Measurements from ENCODE around the gene TGM1.
"Not testable (repeated sequence)": the region's sequence is repeated elsewhere in the genome, so short reads cannot be mapped to it uniquely, and the experiment has no call there.

Gene TGM1

GRCh38 chr14:24206260-24207103, 56.5 kb downstream of the TGM1 start:
- no peaks in the 10 kb centered on the region for H3K9me2 ChIP-seq (replicated peaks; ENCODE audit: insufficient read depth, low read length)
- TF ChIP-seq EZH2phosphoT487 (IDR thresholded peaks at IDR 0.05; ENCODE audit: low read length), result no peak
- TF ChIP-seq, protein P1, sequence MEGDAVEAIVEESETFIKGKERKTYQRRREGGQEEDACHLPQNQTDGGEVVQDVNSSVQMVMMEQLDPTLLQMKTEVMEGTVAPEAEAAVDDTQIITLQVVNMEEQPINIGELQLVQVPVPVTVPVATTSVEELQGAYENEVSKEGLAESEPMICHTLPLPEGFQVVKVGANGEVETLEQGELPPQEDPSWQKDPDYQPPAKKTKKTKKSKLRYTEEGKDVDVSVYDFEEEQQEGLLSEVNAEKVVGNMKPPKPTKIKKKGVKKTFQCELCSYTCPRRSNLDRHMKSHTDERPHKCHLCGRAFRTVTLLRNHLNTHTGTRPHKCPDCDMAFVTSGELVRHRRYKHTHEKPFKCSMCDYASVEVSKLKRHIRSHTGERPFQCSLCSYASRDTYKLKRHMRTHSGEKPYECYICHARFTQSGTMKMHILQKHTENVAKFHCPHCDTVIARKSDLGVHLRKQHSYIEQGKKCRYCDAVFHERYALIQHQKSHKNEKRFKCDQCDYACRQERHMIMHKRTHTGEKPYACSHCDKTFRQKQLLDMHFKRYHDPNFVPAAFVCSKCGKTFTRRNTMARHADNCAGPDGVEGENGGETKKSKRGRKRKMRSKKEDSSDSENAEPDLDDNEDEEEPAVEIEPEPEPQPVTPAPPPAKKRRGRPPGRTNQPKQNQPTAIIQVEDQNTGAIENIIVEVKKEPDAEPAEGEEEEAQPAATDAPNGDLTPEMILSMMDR (IDR thresholded peaks at IDR 0.05; ENCODE audit: low read length), result no peak
- TF ChIP-seq EZH2 (optimal IDR thresholded peaks at IDR 0.05; ENCODE audit: low read depth, low read length), result no peak
- no peak overlapping the region for H2AFZ ChIP-seq (ENCODE audit: low read length)
- H3K9ac ChIP-seq (ENCODE audit: low read length), result no peak overlapping the region
- H3K36me3 ChIP-seq (replicated peaks; ENCODE audit: insufficient read depth, low read length), result no peaks in the 10 kb centered on the region
- H3K4me3 ChIP-seq (ENCODE audit: low read length), result no peak overlapping the region
- DNase-seq, result no peak
- H3K79me2 ChIP-seq (ENCODE audit: low read length), result peaks cover 3% of the 10 kb centered on the region
- no peaks in the 10 kb centered on the region for H4K20me1 ChIP-seq (ENCODE audit: insufficient read depth, low read length)
- no peaks in the 10 kb centered on the region for H3K4me1 ChIP-seq (ENCODE audit: low read length)
- H3K9me3 ChIP-seq (replicated peaks; ENCODE audit: insufficient read depth, low read length), result no peaks in the 10 kb centered on the region
- H3K27ac ChIP-seq (ENCODE audit: low read length), result no peak overlapping the region
- no peaks in the 10 kb centered on the region for H3K27me3 ChIP-seq (replicated peaks; ENCODE audit: insufficient read depth, low read length)
- H3K4me2 ChIP-seq (ENCODE audit: low read depth, low read length), result no peak overlapping the region
- H3F3A ChIP-seq (ENCODE audit: insufficient read depth, low read length), result no peaks in the 10 kb centered on the region

GRCh38 chr14:24204163-24205146, 58.5 kb downstream of the TGM1 start:
- Histone ChIP-seq H3K27me3 (replicated peaks; ENCODE audit: insufficient read depth, low read length) (no peaks in the 10 kb centered on the region), H2AFZ (ENCODE audit: low read length) (no peak overlapping the region), H3K36me3 (replicated peaks; ENCODE audit: insufficient read depth, low read length) (no peaks in the 10 kb centered on the region), H3K4me3 (ENCODE audit: low read length) (no peak overlapping the region), H3K27ac (ENCODE audit: low read length) (no peak overlapping the region), H3F3A (ENCODE audit: insufficient read depth, low read length) (no peaks in the 10 kb centered on the region), H3K4me2 (ENCODE audit: low read depth, low read length) (no peak overlapping the region), H3K9me3 (replicated peaks; ENCODE audit: insufficient read depth, low read length) (no peaks in the 10 kb centered on the region), H3K79me2 (ENCODE audit: low read length) (no peaks in the 10 kb centered on the region), H3K4me1 (ENCODE audit: low read length) (no peaks in the 10 kb centered on the region), H3K9ac (ENCODE audit: low read length) (no peak overlapping the region), H4K20me1 (ENCODE audit: insufficient read depth, low read length) (no peaks in the 10 kb centered on the region), H3K9me2 (replicated peaks; ENCODE audit: insufficient read depth, low read length) (no peaks in the 10 kb centered on the region)
- no peak for DNase-seq
- TF ChIP-seq EZH2phosphoT487 (IDR thresholded peaks at IDR 0.05; ENCODE audit: low read length) (no peak), EZH2 (optimal IDR thresholded peaks at IDR 0.05; ENCODE audit: low read depth, low read length) (no peak)
- TF ChIP-seq, protein P1 (IDR thresholded peaks at IDR 0.05; ENCODE audit: low read length), result no peak

DNA sequence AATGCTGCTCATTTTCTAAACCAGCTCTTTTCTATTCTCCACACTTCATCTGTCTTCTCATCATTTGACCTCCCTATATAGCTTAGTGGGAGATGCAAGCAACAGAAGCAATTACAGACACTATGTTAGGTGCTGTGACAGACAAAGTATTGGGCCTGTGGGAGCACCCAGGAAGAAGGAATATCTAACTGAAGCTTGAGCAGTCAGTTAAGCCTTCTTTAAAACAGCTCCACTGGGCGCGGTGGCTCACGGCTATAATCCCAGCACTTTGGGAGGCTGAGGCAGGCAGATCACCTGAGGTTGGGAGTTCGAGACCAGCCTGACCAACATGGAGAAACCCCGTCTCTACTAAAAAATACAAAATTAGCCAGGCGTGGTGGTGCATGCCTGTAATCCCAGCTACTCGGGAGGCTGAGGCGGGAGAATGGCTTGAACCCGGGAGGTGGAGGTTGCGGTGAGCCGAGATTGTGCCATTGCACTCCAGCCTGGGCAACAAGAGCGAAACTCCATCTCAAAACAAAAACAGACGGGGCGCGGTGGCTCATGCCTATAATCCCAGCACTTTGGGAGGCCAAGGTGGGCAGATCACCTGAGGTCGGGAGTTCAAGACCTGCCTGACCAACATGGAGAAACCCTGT, 59.6 kb downstream of the TGM1 start:
- not testable (repeated sequence) for H3F3A ChIP-seq (ENCODE audit: insufficient read depth, low read length); DNase-seq; H3K79me2 ChIP-seq (ENCODE audit: low read length); H2AFZ ChIP-seq (ENCODE audit: low read length); H3K4me1 ChIP-seq (ENCODE audit: low read length); H3K27ac ChIP-seq (ENCODE audit: low read length); H4K20me1 ChIP-seq (ENCODE audit: insufficient read depth, low read length); H3K9ac ChIP-seq (ENCODE audit: low read length); H3K9me2 ChIP-seq (replicated peaks; ENCODE audit: insufficient read depth, low read length); H3K36me3 ChIP-seq (replicated peaks; ENCODE audit: insufficient read depth, low read length); H3K27me3 ChIP-seq (replicated peaks; ENCODE audit: insufficient read depth, low read length); H3K4me2 ChIP-seq (ENCODE audit: low read depth, low read length); H3K4me3 ChIP-seq (ENCODE audit: low read length); H3K9me3 ChIP-seq (replicated peaks; ENCODE audit: insufficient read depth, low read length)

DNA sequence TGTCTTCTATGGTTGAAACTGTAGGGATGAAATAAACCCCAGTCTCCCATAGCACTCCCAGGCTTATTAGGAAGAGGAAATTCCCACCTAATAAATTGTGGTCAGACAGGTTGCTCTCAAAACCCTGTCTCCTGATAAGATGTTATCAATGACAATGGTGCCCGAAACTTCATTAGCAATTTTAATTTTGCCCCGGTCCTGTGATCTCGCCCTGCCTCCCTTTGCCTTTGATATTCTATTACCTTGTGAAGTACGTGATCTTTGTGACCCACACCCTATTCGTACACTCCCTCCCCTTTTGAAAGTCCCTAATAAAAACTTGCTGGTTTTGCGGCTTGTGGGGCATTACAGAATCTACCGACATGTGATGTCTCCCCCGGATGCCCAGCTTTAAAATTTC, 60.4 kb downstream of the TGM1 start:
- H3F3A ChIP-seq (ENCODE audit: insufficient read depth, low read length); H3K79me2 ChIP-seq (ENCODE audit: low read length); H3K4me2 ChIP-seq (ENCODE audit: low read depth, low read length); H3K27ac ChIP-seq (ENCODE audit: low read length); H3K9me3 ChIP-seq (replicated peaks; ENCODE audit: insufficient read depth, low read length); H2AFZ ChIP-seq (ENCODE audit: low read length); H3K36me3 ChIP-seq (replicated peaks; ENCODE audit: insufficient read depth, low read length); H4K20me1 ChIP-seq (ENCODE audit: insufficient read depth, low read length); H3K9ac ChIP-seq (ENCODE audit: low read length); H3K9me2 ChIP-seq (replicated peaks; ENCODE audit: insufficient read depth, low read length); H3K4me1 ChIP-seq (ENCODE audit: low read length); DNase-seq; H3K27me3 ChIP-seq (replicated peaks; ENCODE audit: insufficient read depth, low read length); H3K4me3 ChIP-seq (ENCODE audit: low read length): not testable (repeated sequence)
